GM12872 (cell line): ENCODE data around the gene COBL.

ENCODE experiments used
- TF ChIP-seq, protein P1 (sequence below): IDR thresholded peaks from 3 replicates; pipeline ENCODE4 v1.5.1; 2011; ENCODE audit warnings: low read depth, mild to moderate bottlenecking, low read length, moderate library complexity; ENCODE audit not compliant: insufficient read depth

Gene COBL

GRCh38 chr7:51078653-51079052 lies 238.0 kb downstream of the COBL start:
- TF ChIP-seq, protein P1, sequence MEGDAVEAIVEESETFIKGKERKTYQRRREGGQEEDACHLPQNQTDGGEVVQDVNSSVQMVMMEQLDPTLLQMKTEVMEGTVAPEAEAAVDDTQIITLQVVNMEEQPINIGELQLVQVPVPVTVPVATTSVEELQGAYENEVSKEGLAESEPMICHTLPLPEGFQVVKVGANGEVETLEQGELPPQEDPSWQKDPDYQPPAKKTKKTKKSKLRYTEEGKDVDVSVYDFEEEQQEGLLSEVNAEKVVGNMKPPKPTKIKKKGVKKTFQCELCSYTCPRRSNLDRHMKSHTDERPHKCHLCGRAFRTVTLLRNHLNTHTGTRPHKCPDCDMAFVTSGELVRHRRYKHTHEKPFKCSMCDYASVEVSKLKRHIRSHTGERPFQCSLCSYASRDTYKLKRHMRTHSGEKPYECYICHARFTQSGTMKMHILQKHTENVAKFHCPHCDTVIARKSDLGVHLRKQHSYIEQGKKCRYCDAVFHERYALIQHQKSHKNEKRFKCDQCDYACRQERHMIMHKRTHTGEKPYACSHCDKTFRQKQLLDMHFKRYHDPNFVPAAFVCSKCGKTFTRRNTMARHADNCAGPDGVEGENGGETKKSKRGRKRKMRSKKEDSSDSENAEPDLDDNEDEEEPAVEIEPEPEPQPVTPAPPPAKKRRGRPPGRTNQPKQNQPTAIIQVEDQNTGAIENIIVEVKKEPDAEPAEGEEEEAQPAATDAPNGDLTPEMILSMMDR = no peak

DNA sequence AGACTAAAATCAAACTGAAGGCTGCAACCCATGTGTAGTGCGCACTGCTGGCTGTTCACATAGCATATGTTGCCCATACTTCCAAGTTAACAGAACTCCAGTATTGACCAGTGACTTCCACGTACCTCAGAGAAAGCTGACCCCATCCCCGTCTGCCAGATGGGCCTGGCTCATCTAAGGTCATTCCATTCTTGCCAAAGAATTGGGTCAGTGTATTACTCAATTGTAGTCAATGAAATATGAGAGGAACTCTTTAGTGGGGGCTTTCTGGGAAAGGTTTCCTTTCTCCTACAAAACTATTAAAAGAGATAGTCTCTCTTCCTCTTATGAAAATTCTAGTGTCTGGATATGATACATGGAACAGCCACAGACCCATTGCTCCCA lies 238.6 kb downstream of the COBL start:
- TF ChIP-seq, protein P1 = no peak

DNA sequence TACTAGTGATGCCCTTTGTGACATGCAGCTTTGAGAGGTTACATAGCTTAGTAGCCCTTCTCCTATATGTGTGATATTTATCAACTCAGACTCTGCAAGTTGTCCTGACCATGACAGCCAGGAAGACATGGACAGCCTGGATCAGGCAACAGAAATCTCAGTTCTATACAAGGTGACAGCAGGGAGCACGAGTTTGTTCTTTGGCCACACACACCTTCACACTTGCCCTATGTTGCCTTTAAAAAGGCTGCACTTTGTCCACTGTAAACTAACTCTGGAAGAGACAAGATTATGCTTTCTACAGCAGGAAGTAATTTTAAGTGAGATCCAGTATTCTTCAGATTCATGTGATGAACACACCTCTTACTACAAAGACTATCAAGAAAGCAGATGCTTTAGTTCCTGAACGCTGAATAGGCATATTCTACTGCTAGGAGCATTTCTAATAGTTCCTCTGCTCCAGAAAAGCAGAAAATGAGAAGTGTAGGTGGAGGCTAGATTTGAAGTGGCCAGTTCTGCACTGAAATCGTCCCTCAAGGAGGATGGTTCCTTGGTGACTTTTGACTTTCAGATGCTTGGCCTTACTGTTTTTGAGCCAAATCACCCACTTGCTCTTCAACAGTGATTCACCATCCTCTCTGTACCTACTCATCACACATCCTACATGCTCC lies 239.2 kb downstream of the COBL start:
- TF ChIP-seq, protein P1 = no peak

- TF ChIP-seq, protein P1 = no peak
Observed at GRCh38 chr7:51075681-51076580, 240.7 kb downstream of the COBL start.

GRCh38 chr7:51073171-51073570 lies 243.4 kb downstream of the COBL start:
- TF ChIP-seq, protein P1 = no peak

- TF ChIP-seq, protein P1 = no peak
Observed at GRCh38 chr7:51072281-51072680, 244.3 kb downstream of the COBL start.

DNA sequence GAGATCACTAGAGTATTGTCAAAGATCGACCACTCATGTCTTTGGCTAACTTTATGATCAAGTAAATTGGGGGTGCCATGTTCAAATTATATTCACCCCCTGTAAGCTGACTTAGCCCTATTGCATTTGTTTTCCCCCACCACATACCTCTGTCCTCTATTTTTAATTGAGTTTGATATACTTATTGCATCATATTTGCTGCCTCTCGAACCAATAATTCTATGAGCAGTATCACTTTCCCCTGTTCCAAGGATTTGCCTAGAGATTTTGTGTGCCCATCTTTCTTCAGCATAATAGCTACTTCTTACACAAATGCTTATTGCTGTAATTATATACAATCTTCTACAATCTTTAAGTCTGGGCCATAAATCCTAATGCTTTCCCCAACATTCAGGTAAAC lies 245.2 kb downstream of the COBL start:
- TF ChIP-seq, protein P1 = no peak
